Chondrocyte (in vitro differentiated cells): Measurements from ENCODE around the gene HSD17B13. TPM values are rescaled to one million over a fixed set of nuclear protein-coding genes. Genes with fewer than 3 reads are reported as not detected.

ENCODE experiments used
- DNase-seq: peaks from one replicate; pipeline ENCODE4 v3.0.0; 2021; ENCODE audit warnings: mixed read lengths, low spot score
- H3K27ac Mint-ChIP-seq: one replicate; pipeline ENCODE4 v1.8.0; 2021; ENCODE audit warnings: mild to moderate bottlenecking, moderate library complexity, mixed read lengths; ENCODE audit not compliant: unreplicated experiment
- H3K27me3 Mint-ChIP-seq: 2 replicates; pipeline ENCODE4 v1.8.0; 2021; ENCODE audit warnings: low read depth, mixed read lengths
- H3K36me3 Mint-ChIP-seq: 2 replicates; pipeline ENCODE4 v1.8.0; 2021; ENCODE audit warnings: low read depth, mixed read lengths
- H3K4me1 Mint-ChIP-seq: 2 replicates; pipeline ENCODE4 v1.8.0; 2021; ENCODE audit warnings: low read depth, mild to moderate bottlenecking, mixed read lengths
- H3K4me3 Mint-ChIP-seq: one replicate; pipeline ENCODE4 v1.8.0; 2021; ENCODE audit warnings: mild to moderate bottlenecking, moderate library complexity, mixed read lengths; ENCODE audit not compliant: unreplicated experiment
- H3K9me3 Mint-ChIP-seq: 2 replicates; pipeline ENCODE4 v1.8.0; 2021; ENCODE audit warnings: low read depth, mixed read lengths
- total RNA-seq: library from RNA; stranded (reverse); gene quantifications from 3 replicates; pipeline ENCODE4 v1.2.1, GENCODE V29; 2021
- TF ChIP-seq, protein P1 (sequence below): fragments of 200-600 bp; sonication (generic); IDR thresholded peaks from 2 replicates; pipeline ENCODE4 v1.5.0; 2021; ENCODE audit warnings: antibody characterized with exemption, mild to moderate bottlenecking, moderate library complexity

HSD17B13 gene
- total RNA-seq, 1 donor from 2014 or later: not detected

DNA sequence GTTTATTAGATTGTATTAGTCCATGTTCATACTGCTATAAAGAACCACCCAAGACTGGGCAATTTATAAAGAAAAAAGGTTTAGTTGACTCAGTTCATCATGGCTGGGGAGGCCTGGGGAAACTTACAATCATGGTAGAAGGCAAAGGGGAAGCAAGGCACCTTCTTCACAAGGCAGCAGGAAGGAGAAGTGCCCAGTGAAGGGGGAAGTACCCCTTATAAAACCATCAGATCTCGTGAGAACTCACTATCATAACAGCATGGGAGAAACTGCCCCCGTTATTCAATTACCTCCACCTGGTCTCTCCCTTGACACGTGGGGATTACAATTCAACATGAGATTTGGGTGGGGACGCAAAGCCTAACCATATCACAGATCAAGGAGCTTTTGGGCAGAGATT lies 8.1 kb upstream of the HSD17B13 start:
- DNase-seq: no peak
- TF ChIP-seq, protein P1, sequence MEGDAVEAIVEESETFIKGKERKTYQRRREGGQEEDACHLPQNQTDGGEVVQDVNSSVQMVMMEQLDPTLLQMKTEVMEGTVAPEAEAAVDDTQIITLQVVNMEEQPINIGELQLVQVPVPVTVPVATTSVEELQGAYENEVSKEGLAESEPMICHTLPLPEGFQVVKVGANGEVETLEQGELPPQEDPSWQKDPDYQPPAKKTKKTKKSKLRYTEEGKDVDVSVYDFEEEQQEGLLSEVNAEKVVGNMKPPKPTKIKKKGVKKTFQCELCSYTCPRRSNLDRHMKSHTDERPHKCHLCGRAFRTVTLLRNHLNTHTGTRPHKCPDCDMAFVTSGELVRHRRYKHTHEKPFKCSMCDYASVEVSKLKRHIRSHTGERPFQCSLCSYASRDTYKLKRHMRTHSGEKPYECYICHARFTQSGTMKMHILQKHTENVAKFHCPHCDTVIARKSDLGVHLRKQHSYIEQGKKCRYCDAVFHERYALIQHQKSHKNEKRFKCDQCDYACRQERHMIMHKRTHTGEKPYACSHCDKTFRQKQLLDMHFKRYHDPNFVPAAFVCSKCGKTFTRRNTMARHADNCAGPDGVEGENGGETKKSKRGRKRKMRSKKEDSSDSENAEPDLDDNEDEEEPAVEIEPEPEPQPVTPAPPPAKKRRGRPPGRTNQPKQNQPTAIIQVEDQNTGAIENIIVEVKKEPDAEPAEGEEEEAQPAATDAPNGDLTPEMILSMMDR: no peak
- Mint-ChIP-seq H3K9me3 (peaks cover 26% of the 10 kb centered on the region), H3K27ac (no peak overlapping the region), H3K4me3 (no peak overlapping the region), H3K27me3 (no peaks in the 10 kb centered on the region), H3K4me1 (no peaks in the 10 kb centered on the region), H3K36me3 (peaks cover 20% of the 10 kb centered on the region)

DNA sequence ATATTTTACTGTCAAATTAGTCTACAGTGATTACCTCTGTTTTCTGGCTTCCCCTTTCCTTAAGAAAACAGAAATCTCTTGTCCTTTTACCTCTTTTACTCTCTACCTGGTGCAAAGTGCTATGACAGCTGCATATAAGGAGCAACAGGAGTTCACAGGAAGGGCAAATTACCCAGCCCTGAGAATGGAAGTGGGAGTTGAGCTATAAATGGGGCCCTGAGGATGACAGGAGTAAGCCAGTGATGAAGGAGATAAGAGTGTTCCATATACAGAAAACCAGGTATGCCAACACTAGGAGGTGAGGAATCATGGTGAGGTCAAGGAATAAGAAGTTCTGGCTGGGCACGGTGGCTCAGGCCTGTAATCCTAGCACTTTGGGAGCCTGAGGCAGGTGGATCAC lies 4.5 kb upstream of the HSD17B13 start:
- Mint-ChIP-seq H3K27ac (no peak overlapping the region), H3K9me3 (peaks cover 4% of the 10 kb centered on the region), H3K4me3 (no peak overlapping the region), H3K4me1 (no peaks in the 10 kb centered on the region), H3K27me3 (no peaks in the 10 kb centered on the region), H3K36me3 (peaks cover 1% of the 10 kb centered on the region)
- DNase-seq: no peak
- TF ChIP-seq, protein P1: no peak

DNA sequence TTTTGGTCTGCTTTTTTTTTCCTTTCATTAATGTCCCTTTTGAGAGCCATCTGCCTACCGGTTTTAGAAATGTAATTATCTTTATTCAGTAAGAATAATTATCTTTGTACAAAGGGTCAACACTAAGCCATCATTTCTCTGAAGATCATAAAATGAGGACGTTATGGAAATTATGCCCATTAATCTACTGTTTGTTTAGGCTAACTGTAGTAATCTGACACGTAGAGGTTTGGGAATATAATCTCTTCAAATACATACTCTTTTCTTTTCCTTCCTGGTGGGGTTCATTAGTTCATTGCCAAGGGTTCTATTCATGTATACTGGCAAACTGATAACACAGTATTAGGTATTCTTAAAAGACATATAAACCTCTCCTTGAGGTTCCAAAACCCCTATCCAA lies 3.8 kb upstream of the HSD17B13 start:
- Mint-ChIP-seq H3K9me3 (no peaks in the 10 kb centered on the region), H3K27me3 (no peaks in the 10 kb centered on the region), H3K27ac (no peak overlapping the region), H3K4me3 (no peak overlapping the region), H3K36me3 (no peaks in the 10 kb centered on the region), H3K4me1 (no peaks in the 10 kb centered on the region)
- DNase-seq: no peak
- TF ChIP-seq, protein P1: no peak

DNA sequence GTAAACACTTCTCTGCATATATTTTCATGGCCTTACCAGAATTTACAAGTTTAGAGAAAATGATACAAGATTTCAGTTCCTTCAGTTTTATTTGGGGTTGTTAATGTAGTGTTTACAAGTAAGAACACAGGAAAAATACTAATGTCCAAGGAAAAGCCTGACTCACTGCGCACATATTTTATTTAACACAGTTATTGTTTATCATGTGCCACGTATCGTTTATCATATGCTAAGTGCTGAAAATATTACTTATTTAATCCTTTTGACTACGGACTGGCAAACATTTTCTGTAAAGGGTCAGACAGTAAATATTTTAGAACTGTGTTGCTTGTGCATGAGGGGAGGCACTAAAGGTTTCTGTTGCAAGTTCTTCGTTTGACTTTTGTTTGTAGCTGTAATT lies 794 bp downstream of the HSD17B13 start:
- H3K4me3 Mint-ChIP-seq: no peak overlapping the region
- no peaks in the 10 kb centered on the region for H3K4me1 Mint-ChIP-seq
- H3K27me3 Mint-ChIP-seq: no peaks in the 10 kb centered on the region
- no peaks in the 10 kb centered on the region for H3K9me3 Mint-ChIP-seq
- DNase-seq: no peak
- H3K27ac Mint-ChIP-seq: no peak overlapping the region
- no peaks in the 10 kb centered on the region for H3K36me3 Mint-ChIP-seq
- TF ChIP-seq, protein P1: no peak

DNA sequence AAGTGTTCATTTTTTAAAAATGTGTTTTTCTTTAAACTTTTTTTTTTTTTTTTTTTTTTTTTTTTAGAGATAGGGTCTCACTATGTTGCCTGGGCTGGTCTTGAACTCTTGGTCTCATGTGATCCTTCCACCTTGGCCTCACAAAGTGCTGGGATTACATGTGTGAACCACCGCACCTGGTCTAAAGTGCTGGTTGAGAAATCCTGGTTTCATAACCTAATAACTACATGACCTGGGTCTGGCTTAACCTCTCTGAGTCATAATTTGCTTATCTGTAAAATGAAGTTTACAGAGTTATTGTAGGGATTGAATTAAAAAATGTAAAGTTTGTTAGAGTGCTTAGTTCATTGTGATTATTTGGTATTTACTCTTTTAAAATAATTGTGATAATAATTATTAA lies 5.2 kb downstream of the HSD17B13 start:
- no peaks in the 10 kb centered on the region for H3K4me1 Mint-ChIP-seq
- H3K9me3 Mint-ChIP-seq: no peaks in the 10 kb centered on the region
- no peaks in the 10 kb centered on the region for H3K27me3 Mint-ChIP-seq
- TF ChIP-seq, protein P1: no peak
- no peak for DNase-seq
- no peak overlapping the region for H3K27ac Mint-ChIP-seq
- no peaks in the 10 kb centered on the region for H3K36me3 Mint-ChIP-seq
- H3K4me3 Mint-ChIP-seq: no peak overlapping the region
